ENCODE data around the gene PPP1R36.
A peak's percentile ranks its signal among the peaks of the same experiment; 100 is the strongest.

Gene PPP1R36

GRCh38 chr14:64549791-64550620 lies at the start of gene PPP1R36:
Gene PPP1R36 (plus strand): TSS chr14:64549961. CDS start chr14:64549998, 37 bp downstream.
- Histone ChIP-seq H3K27me3 (no peaks in the 10 kb centered on the region), H3K27ac (no peak within 1 kb of the TSS), H3K4me3 (peak within 1 kb of the TSS; percentile 28 to 44), H3K9me3 (no peaks in the 10 kb centered on the region), H3K36me3 (no peaks in the 10 kb centered on the region), H3K4me1 (peaks cover 0 to 10% (median 4%) of the 10 kb centered on the region in 4 donors)
- TF ChIP-seq CTCF (IDR thresholded peaks at IDR 0.05) = no peak
- no peak for DNase-seq
- intact Hi-C loops (cut with DNase I; ENCODE audit: low total_unique reads) = loop anchor here (10.0 kb wide), 1 partner anchor 215 kb away; no protein-coding TSS in a partner anchor

- Histone ChIP-seq H3K27me3 (no peaks in the 10 kb centered on the region), H3K9me3 (no peaks in the 10 kb centered on the region), H3K4me3 (no peak overlapping the region), H3K36me3 (peaks cover 4 to 11% (median 8%) of the 10 kb centered on the region in 3 donors), H3K27ac (peak overlapping the region in 1 of 2 donors; percentile 95), H3K4me1 (peaks cover 0 to 41% (median 30%) of the 10 kb centered on the region in 4 donors)
- no peak for TF ChIP-seq CTCF (IDR thresholded peaks at IDR 0.05)
- intact Hi-C loops (cut with DNase I; ENCODE audit: low total_unique reads) = loop anchor here (5.0 kb wide), 1 partner anchor 262 kb away; no protein-coding TSS in a partner anchor
- no peak for DNase-seq
Observed at GRCh38 chr14:64500088-64500487, 49.7 kb upstream of the PPP1R36 start.

GRCh38 chr14:64501411-64502171 lies 48.2 kb upstream of the PPP1R36 start:
- intact Hi-C loops (cut with DNase I; ENCODE audit: low total_unique reads) = loop anchor here (2.0 to 5.0 kb wide), 2 partner anchors 39 to 261 kb away; partner anchors contain the start of gene HSPA2
- H3K9me3 ChIP-seq = no peaks in the 10 kb centered on the region
- peaks cover 0 to 4% (median 0%) of the 10 kb centered on the region in 3 donors for H3K36me3 ChIP-seq
- peak; percentile 77 to 89 for DNase-seq
- H3K27ac ChIP-seq = peak overlapping the region; percentile 95 to 98
- H3K4me1 ChIP-seq = peaks cover 0 to 52% (median 34%) of the 10 kb centered on the region in 4 donors
- H3K27me3 ChIP-seq = no peaks in the 10 kb centered on the region
- peak overlapping the region; percentile 68 to 92 for H3K4me3 ChIP-seq
- TF ChIP-seq CTCF (IDR thresholded peaks at IDR 0.05) = peak in 1 of 2 experiments; percentile 25

- no peaks in the 10 kb centered on the region for H3K9me3 ChIP-seq
- peak overlapping the region; percentile 95 to 98 for H3K27ac ChIP-seq
- H3K36me3 ChIP-seq = peaks cover 0 to 4% (median 0%) of the 10 kb centered on the region in 3 donors
- intact Hi-C loops (cut with DNase I; ENCODE audit: low total_unique reads) = loop anchor here (2.0 to 5.0 kb wide), 2 partner anchors 38 to 260 kb away; partner anchors contain the start of gene HSPA2
- peak overlapping the region; percentile 68 to 92 for H3K4me3 ChIP-seq
- DNase-seq = no peak
- H3K4me1 ChIP-seq = peaks cover 0 to 59% (median 38%) of the 10 kb centered on the region in 4 donors
- H3K27me3 ChIP-seq = no peaks in the 10 kb centered on the region
- no peak for TF ChIP-seq CTCF (IDR thresholded peaks at IDR 0.05)
Observed at GRCh38 chr14:64502456-64502855, 47.3 kb upstream of the PPP1R36 start.

- Histone ChIP-seq H3K4me3 (peak overlapping the region; percentile 68 to 92), H3K27me3 (no peaks in the 10 kb centered on the region), H3K27ac (peak overlapping the region; percentile 95 to 98), H3K9me3 (no peaks in the 10 kb centered on the region), H3K4me1 (peaks cover 0 to 59% (median 41%) of the 10 kb centered on the region in 4 donors), H3K36me3 (peaks cover 0 to 4% (median 0%) of the 10 kb centered on the region in 3 donors)
- intact Hi-C loops (cut with DNase I; ENCODE audit: low total_unique reads) = loop anchor here (2.0 to 5.0 kb wide), 2 partner anchors 38 to 259 kb away; partner anchors contain the start of gene HSPA2
- no peak for TF ChIP-seq CTCF (IDR thresholded peaks at IDR 0.05)
- no peak for DNase-seq
Observed at GRCh38 chr14:64502887-64503433, 46.8 kb upstream of the PPP1R36 start.

Data from tibial artery (tissue), 4 donors.